Astrocyte of the cerebellum (primary cell): Measurements from ENCODE around the gene HM13.
A peak's percentile ranks its signal among the peaks of the same experiment; 100 is the strongest.

Experiments used
- DNase-seq: peaks from one replicate; pipeline ENCODE4 v3.0.0-alpha.2; 2011; ENCODE audit warnings: low read depth
- H3K4me3 ChIP-seq: 2 replicates; pipeline ENCODE4 v1.5.1; 2011; ENCODE audit warnings: mild to moderate bottlenecking, low read depth, low read length, moderate library complexity
- CTCF ChIP-seq: IDR thresholded peaks from 2 replicates; pipeline ENCODE4 v1.5.1; 2012; ENCODE audit warnings: low read length, low read depth, moderate library complexity, mild to moderate bottlenecking; ENCODE audit errors: missing control alignments
- in situ Hi-C: cut with HindIII; loops from 2 replicates; pipeline ENCODE4 v1.10.0; 2017; ENCODE audit warnings: low sequenced_read_pairs

The HM13 gene

GRCh38 chr20:31566319-31566657 lies 52.0 kb downstream of the HM13 start:
- DNase-seq: no peak
- TF ChIP-seq CTCF: no peak
- in situ Hi-C loops: loop anchor here (5.0 kb wide), 1 partner anchor 46 kb away; no protein-coding TSS in a partner anchor
- no peak overlapping the region for H3K4me3 ChIP-seq

- H3K4me3 ChIP-seq: no peak overlapping the region
- no peak for TF ChIP-seq CTCF
- DNase-seq: no peak
- in situ Hi-C loops: loop anchor here (5.0 kb wide), 1 partner anchor 45 kb away; no protein-coding TSS in a partner anchor
Measured at GRCh38 chr20:31566658-31567379, 52.6 kb downstream of the HM13 start.

- in situ Hi-C loops: loop anchor here (5.0 kb wide), 1 partner anchor 45 kb away; no protein-coding TSS in a partner anchor
- no peak for DNase-seq
- no peak overlapping the region for H3K4me3 ChIP-seq
- TF ChIP-seq CTCF: no peak
Measured at GRCh38 chr20:31567380-31567720, 53.1 kb downstream of the HM13 start.

GRCh38 chr20:31568041-31568731 lies 53.9 kb downstream of the HM13 start:
- DNase-seq: no peak
- no peak for TF ChIP-seq CTCF
- in situ Hi-C loops: loop anchor here (5.0 kb wide), 1 partner anchor 44 kb away; no protein-coding TSS in a partner anchor
- H3K4me3 ChIP-seq: no peak overlapping the region

- no peak for TF ChIP-seq CTCF
- H3K4me3 ChIP-seq: no peak overlapping the region
- in situ Hi-C loops: loop anchor here (5.0 kb wide), 1 partner anchor 44 kb away; no protein-coding TSS in a partner anchor
- DNase-seq: no peak
Measured at GRCh38 chr20:31568773-31569162, 54.5 kb downstream of the HM13 start.

- no peak for DNase-seq
- in situ Hi-C loops: loop anchor here (5.0 kb wide), 1 partner anchor 43 kb away; no protein-coding TSS in a partner anchor
- TF ChIP-seq CTCF: peak; percentile 92
- H3K4me3 ChIP-seq: no peak overlapping the region
Measured at GRCh38 chr20:31569163-31570020, 55.1 kb downstream of the HM13 start.
